ENCODE results near the gene VCPKMT.

VCPKMT gene

DNA sequence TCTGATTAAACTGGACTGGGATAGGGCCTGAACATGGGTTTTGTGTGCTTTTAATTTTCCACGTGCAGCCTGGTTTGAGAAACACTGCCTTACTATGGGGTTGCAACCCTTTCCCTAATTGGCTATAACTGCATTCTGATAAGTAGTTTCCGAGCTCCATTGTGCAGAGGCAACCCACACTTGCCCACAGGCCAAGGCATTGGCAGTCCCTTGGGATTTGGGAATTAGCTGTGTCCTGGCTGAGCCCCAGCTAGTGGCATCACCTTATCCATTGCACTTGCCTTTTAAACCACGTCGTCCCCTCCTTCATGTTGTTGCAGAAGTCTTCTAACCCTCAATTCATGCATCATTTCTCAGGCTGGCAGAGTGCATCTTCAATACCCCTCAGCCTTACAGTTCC lies 10.2 kb downstream of the VCPKMT start:
- no peak for TF ChIP-seq ZFX (IDR thresholded peaks at IDR 0.05; ENCODE audit: borderline replicate concordance)
- H3K27ac ChIP-seq, result no peak overlapping the region

DNA sequence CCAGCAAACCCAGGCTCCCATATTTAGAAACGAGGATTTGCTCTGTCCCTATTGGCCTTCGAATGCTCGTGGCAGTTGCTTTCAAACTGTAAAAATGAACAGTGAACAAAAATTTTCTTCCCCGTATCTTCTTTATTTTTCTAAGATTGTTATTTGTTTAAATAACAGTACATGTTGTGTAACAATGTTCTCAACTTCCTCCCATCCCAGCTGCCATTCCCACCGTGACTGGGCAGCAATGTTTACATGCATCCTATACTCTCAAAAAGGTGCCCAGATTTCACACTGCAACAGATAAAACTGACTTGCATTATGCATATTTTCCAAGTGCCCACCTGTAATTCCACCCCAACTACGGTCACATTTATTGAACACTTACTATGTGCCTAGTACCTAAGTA lies 12.8 kb downstream of the VCPKMT start:
- TF ChIP-seq, protein P1, sequence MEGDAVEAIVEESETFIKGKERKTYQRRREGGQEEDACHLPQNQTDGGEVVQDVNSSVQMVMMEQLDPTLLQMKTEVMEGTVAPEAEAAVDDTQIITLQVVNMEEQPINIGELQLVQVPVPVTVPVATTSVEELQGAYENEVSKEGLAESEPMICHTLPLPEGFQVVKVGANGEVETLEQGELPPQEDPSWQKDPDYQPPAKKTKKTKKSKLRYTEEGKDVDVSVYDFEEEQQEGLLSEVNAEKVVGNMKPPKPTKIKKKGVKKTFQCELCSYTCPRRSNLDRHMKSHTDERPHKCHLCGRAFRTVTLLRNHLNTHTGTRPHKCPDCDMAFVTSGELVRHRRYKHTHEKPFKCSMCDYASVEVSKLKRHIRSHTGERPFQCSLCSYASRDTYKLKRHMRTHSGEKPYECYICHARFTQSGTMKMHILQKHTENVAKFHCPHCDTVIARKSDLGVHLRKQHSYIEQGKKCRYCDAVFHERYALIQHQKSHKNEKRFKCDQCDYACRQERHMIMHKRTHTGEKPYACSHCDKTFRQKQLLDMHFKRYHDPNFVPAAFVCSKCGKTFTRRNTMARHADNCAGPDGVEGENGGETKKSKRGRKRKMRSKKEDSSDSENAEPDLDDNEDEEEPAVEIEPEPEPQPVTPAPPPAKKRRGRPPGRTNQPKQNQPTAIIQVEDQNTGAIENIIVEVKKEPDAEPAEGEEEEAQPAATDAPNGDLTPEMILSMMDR (IDR thresholded peaks at IDR 0.05), result no peak
- no peak for TF ChIP-seq ZFX (IDR thresholded peaks at IDR 0.05; ENCODE audit: borderline replicate concordance)
- H3K27ac ChIP-seq, result no peak overlapping the region

DNA sequence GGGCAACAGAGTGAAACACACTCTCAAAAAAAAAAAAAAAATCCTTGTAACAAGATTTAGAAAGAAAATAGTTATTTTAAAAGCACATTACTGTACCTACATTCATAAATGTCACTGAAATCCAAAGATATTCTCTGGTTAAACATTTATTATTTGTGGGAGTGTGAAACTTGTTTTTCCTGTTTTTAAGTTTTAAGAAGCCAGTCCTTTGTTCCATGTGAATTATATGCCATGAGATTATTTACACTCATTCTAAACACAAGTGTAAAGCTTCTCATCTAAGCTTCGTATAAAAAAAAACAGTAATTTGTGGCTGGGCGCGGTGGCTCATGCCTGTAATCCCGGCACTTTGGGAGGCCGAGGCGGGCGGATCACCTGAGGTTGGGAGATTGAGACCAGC lies 15.0 kb downstream of the VCPKMT start:
- TF ChIP-seq ZFX (IDR thresholded peaks at IDR 0.05; ENCODE audit: borderline replicate concordance), result no peak
- TF ChIP-seq, protein P1 (IDR thresholded peaks at IDR 0.05), result no peak
- peak overlapping the region; percentile 18 for H3K27ac ChIP-seq

DNA sequence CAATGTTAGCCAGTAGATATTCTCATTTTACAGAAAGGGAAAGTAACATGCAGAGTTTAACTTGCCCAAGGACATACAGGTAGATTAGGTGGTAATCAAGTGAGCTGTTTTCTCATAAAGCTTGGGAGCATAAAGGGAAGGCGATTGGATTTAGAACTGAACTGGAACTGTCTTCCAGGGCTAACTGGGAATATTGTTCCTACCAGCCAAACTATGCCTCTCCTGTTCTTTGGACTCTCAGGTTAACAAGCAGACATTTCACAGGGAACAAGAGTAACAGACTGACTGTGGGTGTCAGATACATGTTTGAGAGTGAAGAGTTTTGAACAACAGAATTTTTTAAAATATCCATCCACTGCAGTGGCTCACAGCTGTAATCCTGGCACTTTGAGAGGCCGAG lies 15.6 kb downstream of the VCPKMT start:
- TF ChIP-seq ZFX (IDR thresholded peaks at IDR 0.05; ENCODE audit: borderline replicate concordance), result no peak
- TF ChIP-seq, protein P1 (IDR thresholded peaks at IDR 0.05), result no peak

DNA sequence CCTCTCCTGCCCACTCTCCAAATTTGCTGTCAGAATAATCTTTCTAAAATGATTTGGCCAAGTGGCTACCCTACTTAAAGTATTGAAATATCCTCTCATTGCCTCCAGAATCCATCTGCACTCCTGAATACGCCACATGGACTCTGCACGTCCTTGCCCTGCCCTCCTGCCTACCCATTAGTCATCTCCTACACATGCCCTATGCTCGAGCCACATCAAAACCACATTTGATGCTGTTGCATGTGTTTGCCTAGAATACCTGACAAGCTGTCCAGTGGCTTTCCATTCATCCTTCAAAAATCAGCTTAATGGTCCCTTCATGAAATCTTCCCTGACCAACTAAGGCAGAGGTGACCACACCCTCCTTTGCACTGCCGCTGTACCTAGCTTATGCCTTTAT lies 17.0 kb downstream of the VCPKMT start:
- no peak overlapping the region for H3K27ac ChIP-seq
- TF ChIP-seq ZFX (IDR thresholded peaks at IDR 0.05; ENCODE audit: borderline replicate concordance), result no peak
- TF ChIP-seq, protein P1 (IDR thresholded peaks at IDR 0.05), result no peak

More for the DNA sequence above, 15.6 kb downstream of the VCPKMT start:
- H3K27ac ChIP-seq, result peak overlapping the region; percentile 18

DNA sequence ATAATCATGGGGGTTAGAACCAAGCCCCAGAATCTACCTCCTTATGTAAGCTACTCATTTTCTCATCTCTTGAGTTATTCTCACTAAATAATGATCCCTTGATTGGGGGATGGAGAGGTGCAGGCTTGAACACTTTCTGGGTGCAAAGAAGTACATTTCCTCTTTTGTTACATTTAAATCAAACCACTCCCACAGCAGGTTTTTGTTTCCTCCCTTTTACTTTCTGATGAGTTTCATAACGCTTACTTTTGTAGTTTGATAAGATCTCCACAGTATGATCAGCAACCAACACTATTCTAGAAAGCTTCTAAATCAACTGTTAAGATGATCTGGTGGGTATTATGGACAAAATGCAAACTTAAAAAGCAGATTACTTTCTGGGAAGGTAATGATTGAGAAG lies 20.5 kb downstream of the VCPKMT start:
- TF ChIP-seq, protein P1 (IDR thresholded peaks at IDR 0.05), result no peak
- TF ChIP-seq ZFX (IDR thresholded peaks at IDR 0.05; ENCODE audit: borderline replicate concordance), result no peak
- no peak overlapping the region for H3K27ac ChIP-seq

DNA sequence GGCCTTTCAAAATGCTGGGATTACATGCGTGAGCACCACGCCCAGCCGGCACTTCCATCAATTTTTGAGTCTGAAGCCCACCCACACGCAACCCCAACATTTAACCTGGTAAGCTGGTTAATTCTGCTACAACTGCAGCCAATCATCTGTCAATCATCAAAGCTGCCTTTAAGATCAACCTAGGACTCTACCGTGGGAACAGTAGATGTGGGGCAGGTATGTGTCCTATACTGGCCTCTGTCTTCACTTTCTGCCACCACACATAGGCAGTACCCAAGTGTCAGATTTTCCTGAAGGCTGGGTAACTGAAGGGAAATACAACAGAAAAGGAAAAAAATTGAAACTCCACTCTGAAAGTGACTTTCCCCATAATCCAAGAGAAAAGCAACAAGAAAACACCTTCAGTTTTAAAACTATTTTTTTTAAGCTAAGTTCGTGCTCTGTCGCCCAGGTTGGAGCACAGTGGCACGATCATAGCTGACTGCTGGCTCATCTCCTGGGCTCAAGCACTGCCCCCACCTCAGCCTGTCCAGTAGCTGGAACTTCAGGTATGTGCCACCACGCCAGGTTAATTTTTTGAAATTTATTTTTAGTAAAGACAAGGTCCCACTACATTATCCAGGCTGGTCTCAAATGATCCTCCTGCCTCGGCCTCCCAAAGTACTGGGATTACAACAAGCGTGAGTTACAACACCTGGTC lies 22.2 kb downstream of the VCPKMT start:
- no peak overlapping the region for H3K27ac ChIP-seq
- TF ChIP-seq, protein P1 (IDR thresholded peaks at IDR 0.05), result no peak

DNA sequence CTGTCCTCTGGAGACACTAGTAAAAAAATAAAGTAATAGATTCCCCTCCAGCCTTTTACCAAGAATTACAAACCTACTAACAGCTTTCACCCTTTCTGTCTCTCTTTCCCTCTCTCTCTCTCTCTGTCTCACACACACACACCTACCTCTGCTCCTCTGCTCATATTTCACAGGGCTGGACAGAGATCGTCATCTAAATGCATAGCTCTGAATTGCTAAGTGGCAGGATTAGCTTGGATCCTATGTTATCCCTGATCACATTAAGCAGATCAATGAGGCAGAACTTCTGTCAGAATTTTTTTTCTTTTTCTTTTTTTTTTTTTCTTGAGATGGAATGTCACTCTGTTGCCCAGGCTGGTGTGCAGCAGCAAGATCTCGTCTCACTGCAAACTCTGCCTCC lies 22.9 kb downstream of the VCPKMT start:
- H3K27ac ChIP-seq, result no peak overlapping the region
- TF ChIP-seq, protein P1 (IDR thresholded peaks at IDR 0.05), result no peak
- no peak for TF ChIP-seq ZFX (IDR thresholded peaks at IDR 0.05; ENCODE audit: borderline replicate concordance)

All from 22Rv1 (cell line).